Adrenal gland (tissue), 5 donors: ENCODE results near the gene CACNB4.

Experiments used
- POLR2A ChIP-seq, 2 donors: fragments of 450-650 bp; IDR thresholded peaks; one replicate each; pipeline ENCODE4 v1.6.1; 2017; ENCODE audit warnings: antibody characterized with exemption in 2 of 2, mild to moderate bottlenecking in 2 of 2, moderate library complexity in 1 of 2
- TF ChIP-seq, protein P1 (sequence below), 6 experiments: fragments of 450-650 bp in 4 of 6; fragments of 200-600 bp in 2 of 6; sonication (generic) in 1 of 6; IDR thresholded peaks; 1 replicate in 5 of 6; 2 replicates in 1 of 6; pipeline versions ENCODE4 v1.5.1 to v1.8.0; 2016 to 2021; ENCODE audit warnings: antibody characterized with exemption in 6 of 6, mild to moderate bottlenecking in 2 of 6, moderate library complexity in 1 of 6
- donor health status: DM: no; HTN: no; CAD: no.

DNA sequence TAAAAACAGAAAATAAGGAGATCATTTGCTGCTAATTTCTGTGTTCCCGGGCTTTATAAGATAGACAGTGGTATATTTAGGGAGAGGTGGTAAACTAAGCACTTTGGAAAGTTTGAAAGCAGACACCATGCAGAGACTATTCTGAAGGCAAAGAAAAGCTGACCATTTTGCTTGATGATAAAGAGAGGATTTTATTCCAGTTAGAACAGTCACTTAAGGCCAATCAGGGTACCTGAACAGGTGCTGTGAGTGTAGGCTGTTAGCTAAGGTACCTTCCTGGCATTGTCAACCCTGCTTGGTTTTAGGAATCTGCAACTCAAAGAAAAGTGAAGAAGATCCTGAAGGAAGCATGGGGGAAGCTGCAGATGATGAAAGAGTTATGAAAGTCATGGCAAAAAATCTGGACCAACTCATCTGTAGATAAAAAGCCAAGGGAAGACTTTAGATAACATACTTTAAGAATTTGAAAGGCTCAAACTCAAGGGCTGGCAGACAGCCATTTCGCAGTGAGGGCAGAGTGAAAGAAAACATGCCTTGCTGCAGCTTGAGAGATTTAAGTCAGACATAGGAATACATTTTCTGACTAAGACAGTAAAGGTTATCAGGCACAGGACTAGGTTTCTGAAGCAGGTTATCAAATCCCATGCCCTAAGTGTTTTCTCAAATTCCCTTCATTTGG lies 190.5 kb downstream of the CACNB4 start:
- TF ChIP-seq POLR2A (IDR thresholded peaks at IDR 0.05), result no peak
- TF ChIP-seq, protein P1, sequence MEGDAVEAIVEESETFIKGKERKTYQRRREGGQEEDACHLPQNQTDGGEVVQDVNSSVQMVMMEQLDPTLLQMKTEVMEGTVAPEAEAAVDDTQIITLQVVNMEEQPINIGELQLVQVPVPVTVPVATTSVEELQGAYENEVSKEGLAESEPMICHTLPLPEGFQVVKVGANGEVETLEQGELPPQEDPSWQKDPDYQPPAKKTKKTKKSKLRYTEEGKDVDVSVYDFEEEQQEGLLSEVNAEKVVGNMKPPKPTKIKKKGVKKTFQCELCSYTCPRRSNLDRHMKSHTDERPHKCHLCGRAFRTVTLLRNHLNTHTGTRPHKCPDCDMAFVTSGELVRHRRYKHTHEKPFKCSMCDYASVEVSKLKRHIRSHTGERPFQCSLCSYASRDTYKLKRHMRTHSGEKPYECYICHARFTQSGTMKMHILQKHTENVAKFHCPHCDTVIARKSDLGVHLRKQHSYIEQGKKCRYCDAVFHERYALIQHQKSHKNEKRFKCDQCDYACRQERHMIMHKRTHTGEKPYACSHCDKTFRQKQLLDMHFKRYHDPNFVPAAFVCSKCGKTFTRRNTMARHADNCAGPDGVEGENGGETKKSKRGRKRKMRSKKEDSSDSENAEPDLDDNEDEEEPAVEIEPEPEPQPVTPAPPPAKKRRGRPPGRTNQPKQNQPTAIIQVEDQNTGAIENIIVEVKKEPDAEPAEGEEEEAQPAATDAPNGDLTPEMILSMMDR (IDR thresholded peaks at IDR 0.05), result no peak
